Stimulated activated CD4-positive, alpha-beta T cell treated with anti-CD3 and anti-CD28 coated beads, TNF-alpha, amount 100 ng/mL, for 1 hour (primary cell): ENCODE data around the gene IRF9.
A peak's percentile ranks its signal among the peaks of the same experiment; 100 is the strongest.

ENCODE experiments used
- DNase-seq, 3 donors: peaks; one replicate each; pipeline ENCODE4 v3.0.0-alpha.2; 2020; ENCODE audit warnings: low read depth in 3 of 3, low spot score in 1 of 3

The IRF9 gene

DNA sequence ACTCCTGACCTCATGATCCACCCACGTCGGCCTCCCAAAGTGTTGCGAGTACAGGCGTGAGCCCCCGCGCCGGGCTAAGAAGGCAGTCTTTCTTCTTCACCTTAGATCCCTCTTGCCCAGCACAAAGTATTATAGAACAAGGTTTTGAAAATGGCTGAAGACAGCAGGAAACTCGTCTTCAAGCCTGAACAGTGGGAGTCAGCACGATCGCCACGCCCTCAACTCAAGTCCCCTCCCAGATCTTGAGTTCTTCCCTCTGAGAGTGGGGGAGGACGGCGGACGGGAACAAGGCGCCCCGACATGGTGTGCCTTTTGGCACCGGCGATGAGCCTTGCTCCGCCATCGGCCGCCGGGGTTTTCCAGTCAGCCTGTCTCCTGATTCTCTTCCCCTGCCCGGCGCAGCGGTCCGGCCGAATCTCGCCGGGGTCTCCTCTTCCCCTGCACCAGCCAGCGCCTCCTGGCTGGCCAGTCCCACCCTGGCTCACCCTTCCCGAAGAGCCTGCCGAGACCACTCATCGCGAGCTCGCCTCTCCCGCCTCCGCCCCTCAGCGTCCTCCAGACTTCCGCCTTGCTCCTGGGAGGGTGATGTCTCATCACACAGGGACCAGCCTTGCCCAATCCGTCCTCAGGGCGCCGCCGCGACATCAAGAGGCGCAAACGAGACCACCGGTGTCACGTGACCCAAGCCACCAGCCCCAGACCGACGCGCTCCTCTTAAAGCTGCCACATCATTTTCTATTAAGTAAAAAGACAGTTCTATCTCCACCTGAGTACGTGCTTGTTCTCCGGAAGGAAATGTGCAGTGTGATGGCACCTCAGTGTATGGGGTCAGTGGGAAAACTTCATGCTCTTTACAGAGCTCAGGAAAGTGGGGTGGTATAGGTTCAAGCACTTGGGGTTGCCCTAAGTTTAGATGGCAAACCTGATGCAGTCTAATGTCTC lies 52.1 kb downstream of the IRF9 start, which contains the start of gene CHMP4A:
CHMP4A (minus strand) TSS at position 565 of the 942 bp plus-strand sequence; CDS start at position 516, 49 bp downstream.
- peak; percentile 84 to 91 (median 84) for DNase-seq

DNA sequence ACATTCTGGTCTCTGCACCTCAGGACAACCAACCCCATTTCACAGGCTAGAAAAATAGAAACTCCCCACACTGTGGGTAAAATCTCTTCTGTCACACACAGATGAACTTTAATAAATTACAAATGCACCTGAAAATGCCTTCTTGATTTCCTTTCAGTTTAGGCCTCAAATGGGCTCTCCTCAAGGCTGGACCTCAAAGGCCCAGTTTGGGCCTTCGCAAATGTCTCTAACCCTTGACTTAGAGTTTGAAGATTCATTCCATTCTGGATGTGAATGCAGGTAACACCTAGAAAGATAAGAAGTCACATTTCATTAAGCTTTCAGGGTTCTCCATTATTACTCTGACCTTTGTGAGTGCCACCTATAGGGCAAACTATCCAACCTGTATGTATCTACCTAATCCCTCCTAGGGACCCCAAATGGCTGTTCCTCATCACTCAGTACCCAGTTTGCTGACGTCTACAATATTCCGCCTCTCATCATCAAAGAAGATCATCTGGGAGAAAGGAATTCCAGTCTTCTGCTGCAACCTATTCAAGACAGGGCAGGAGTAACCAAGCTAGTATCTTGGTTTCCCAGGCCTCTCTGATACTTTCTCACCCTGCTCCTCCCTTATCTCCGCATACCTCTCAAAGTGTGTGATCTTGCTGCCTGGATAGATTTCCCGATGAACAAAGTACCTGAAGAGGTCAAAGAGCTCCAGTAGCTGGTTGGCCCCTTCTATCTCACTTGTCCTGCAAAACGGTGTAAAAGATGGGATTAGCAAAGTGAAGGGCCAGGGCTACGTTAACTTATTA lies 53.0 kb downstream of the IRF9 start:
- no peak for DNase-seq

DNA sequence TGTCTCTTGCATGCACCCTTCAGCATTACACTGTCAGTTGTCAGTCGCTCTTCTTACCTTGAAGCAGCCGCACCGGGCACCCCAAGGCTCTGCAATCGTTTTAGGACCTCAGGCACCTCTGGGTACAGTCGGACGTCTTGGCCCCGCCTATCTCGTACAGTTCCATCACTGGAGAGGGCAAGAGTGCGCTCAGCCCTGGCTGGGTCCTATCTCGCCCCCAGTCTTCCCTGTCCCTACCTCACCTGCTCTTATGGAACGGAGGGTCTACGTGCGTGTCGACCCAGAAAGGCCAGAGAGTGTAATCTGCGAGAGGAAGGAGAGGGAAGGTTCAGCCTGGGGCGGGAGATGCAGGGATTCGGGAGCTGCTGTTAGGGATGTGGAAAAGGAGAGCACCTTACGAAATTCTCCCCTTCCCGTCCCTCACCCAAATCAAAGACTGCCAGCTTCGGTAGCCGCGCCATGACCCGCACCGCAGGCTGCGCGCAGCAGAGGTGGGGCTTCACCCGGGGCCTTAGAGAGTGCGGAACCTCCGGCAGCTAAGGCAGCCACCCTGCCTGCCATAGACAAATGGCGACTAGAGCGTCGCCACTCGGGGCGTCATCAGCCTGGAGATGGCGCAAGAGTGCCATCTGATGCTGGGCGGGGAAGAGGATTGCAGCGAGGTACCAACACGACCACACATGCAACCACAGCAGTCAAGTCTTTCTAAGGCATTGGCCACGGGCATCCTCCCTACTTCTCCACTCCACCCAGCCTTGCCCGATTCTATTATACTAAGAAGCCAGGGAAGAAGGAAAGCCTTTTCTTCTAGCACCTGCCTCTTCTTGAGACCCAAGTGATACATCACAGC lies 54.7 kb downstream of the IRF9 start, which contains the start of gene MDP1:
MDP1 (minus strand) TSS at position 572 of the 850 bp plus-strand sequence; CDS start at position 461, 111 bp downstream.
- DNase-seq, result peak; percentile 66 to 72 (median 71)
